ENCODE results near the gene TENT5A. TPM values are rescaled to one million over a fixed set of nuclear protein-coding genes. Genes with fewer than 3 reads are reported as not detected.
A peak's percentile ranks its signal among the peaks of the same experiment; 100 is the strongest.

TENT5A gene
- total RNA-seq, 1 donor from 2014 or later, result 0.60 TPM

- DNase-seq (ENCODE audit: low read depth in 2 of 2), result no peak
Measured at GRCh38 chr6:81771097-81771496, 18.6 kb upstream of the TENT5A start.

- no peak for DNase-seq (ENCODE audit: low read depth in 2 of 2)
Measured at GRCh38 chr6:81770381-81770780, 17.9 kb upstream of the TENT5A start.

GRCh38 chr6:81769824-81770223, 17.3 kb upstream of the TENT5A start:
- DNase-seq (ENCODE audit: low read depth in 2 of 2), result no peak

- no peak for DNase-seq (ENCODE audit: low read depth in 2 of 2)
Measured at GRCh38 chr6:81768150-81768942, 15.9 kb upstream of the TENT5A start.

- no peak for DNase-seq (ENCODE audit: low read depth in 2 of 2)
Measured at GRCh38 chr6:81767163-81767891, 14.8 kb upstream of the TENT5A start.

GRCh38 chr6:81766482-81767069, 14.1 kb upstream of the TENT5A start:
- peak in 1 of 2 donors; percentile 81 for DNase-seq (ENCODE audit: low read depth in 2 of 2)

GRCh38 chr6:81764531-81764930, 12.1 kb upstream of the TENT5A start:
- no peak for DNase-seq (ENCODE audit: low read depth in 2 of 2)

- DNase-seq (ENCODE audit: low read depth in 2 of 2), result no peak
Measured at GRCh38 chr6:81763968-81764367, 11.5 kb upstream of the TENT5A start.

- DNase-seq (ENCODE audit: low read depth in 2 of 2), result no peak
Measured at GRCh38 chr6:81763051-81763450, 10.6 kb upstream of the TENT5A start.

- no peak for DNase-seq (ENCODE audit: low read depth in 2 of 2)
Measured at GRCh38 chr6:81762606-81763005, 10.1 kb upstream of the TENT5A start.

GRCh38 chr6:81762132-81762531, 9.7 kb upstream of the TENT5A start:
- DNase-seq (ENCODE audit: low read depth in 2 of 2), result no peak

- DNase-seq (ENCODE audit: low read depth in 2 of 2), result peak in 1 of 2 donors; percentile 60
Measured at GRCh38 chr6:81761197-81761596, 8.7 kb upstream of the TENT5A start.

GRCh38 chr6:81759782-81760181, 7.3 kb upstream of the TENT5A start:
- no peak for DNase-seq (ENCODE audit: low read depth in 2 of 2)

GRCh38 chr6:81758221-81758620, 5.7 kb upstream of the TENT5A start:
- no peak for DNase-seq (ENCODE audit: low read depth in 2 of 2)

GRCh38 chr6:81756690-81757089, 4.2 kb upstream of the TENT5A start:
- DNase-seq (ENCODE audit: low read depth in 2 of 2), result no peak

GRCh38 chr6:81755551-81755950, 3.1 kb upstream of the TENT5A start:
- DNase-seq (ENCODE audit: low read depth in 2 of 2), result no peak

- DNase-seq (ENCODE audit: low read depth in 2 of 2), result no peak
Measured at GRCh38 chr6:81754906-81755305, 2.4 kb upstream of the TENT5A start.

- peak; percentile 71 for DNase-seq (ENCODE audit: low read depth in 2 of 2)
Measured at GRCh38 chr6:81753711-81754577, 1.5 kb upstream of the TENT5A start.

GRCh38 chr6:81752921-81753710, 635 bp upstream of the TENT5A start:
- peak; percentile 87 to 93 for DNase-seq (ENCODE audit: low read depth in 2 of 2)

- DNase-seq (ENCODE audit: low read depth in 2 of 2), result peak; percentile 50 to 57
Measured at GRCh38 chr6:81751388-81752083, 945 bp downstream of the TENT5A start.
